Neural progenitor cell (in vitro differentiated cells): ENCODE results near the gene COX7A2L.

ENCODE experiments used
- EZH2 ChIP-seq: fragments of 200-600 bp; sonication (generic); IDR thresholded peaks from 2 replicates; pipeline ENCODE4 v1.6.1; 2017; ENCODE audit warnings: antibody characterized with exemption, mild to moderate bottlenecking, moderate library complexity
- EZH2phosphoT487 ChIP-seq: fragments of 200-600 bp; sonication (generic); IDR thresholded peaks from 2 replicates; pipeline ENCODE4 v1.6.1; 2017; ENCODE audit warnings: antibody characterized with exemption
- TF ChIP-seq, protein P1 (sequence below): fragments of 200-600 bp; sonication (generic); IDR thresholded peaks from 2 replicates; pipeline ENCODE4 v1.5.1; 2017; ENCODE audit warnings: antibody characterized with exemption, mild to moderate bottlenecking

DNA sequence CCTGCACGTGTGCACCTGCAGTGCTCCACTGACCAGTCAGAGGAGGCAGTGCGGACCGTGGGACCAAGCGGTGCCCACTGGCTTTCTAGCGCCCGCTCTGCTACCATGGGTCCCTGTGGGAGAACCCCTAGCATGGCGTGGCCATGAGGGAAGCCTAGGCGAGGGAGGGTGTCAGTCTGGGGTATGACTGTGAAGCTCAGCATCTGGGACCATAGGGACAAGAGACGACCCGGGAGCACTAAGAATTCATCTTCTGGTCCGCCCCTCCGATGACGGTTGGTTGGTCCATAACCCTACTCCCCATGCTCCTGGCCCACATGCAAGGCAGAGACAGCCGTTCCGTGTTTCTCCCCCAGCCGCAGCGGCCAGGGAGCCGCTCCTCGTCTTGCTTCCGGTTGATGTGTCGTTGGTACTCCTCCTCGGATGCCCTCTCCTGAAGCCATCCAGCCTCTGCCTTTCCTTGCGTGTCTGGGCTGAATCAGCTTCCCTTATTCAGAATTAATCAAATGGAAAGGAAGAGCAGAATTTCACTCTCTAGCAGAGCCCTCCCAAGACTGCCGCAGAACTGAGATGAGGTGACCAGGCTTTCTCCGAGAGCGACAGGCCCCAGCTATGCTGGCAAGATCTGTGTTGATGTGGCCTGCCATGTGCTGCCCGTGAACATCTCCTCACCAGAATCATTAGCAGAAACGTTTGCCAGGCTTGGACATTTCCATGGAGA, 23.0 kb downstream of the COX7A2L start:
- TF ChIP-seq, protein P1, sequence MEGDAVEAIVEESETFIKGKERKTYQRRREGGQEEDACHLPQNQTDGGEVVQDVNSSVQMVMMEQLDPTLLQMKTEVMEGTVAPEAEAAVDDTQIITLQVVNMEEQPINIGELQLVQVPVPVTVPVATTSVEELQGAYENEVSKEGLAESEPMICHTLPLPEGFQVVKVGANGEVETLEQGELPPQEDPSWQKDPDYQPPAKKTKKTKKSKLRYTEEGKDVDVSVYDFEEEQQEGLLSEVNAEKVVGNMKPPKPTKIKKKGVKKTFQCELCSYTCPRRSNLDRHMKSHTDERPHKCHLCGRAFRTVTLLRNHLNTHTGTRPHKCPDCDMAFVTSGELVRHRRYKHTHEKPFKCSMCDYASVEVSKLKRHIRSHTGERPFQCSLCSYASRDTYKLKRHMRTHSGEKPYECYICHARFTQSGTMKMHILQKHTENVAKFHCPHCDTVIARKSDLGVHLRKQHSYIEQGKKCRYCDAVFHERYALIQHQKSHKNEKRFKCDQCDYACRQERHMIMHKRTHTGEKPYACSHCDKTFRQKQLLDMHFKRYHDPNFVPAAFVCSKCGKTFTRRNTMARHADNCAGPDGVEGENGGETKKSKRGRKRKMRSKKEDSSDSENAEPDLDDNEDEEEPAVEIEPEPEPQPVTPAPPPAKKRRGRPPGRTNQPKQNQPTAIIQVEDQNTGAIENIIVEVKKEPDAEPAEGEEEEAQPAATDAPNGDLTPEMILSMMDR, result no peak
- TF ChIP-seq EZH2 (no peak), EZH2phosphoT487 (no peak)
